Mesenchymal stem cell (in vitro differentiated cells and primary cell): ENCODE measurements around the gene PRPSAP1.
A peak's percentile ranks its signal among the peaks of the same experiment; 100 is the strongest.

Experiments
- DNase-seq: peaks from one replicate; pipeline ENCODE4 v3.0.0-alpha.2; 2013
- H2AFZ ChIP-seq: one replicate; pipeline ENCODE4 v1.6.1; 2013; ENCODE audit warnings: low read depth, mild to moderate bottlenecking, control low read depth, inconsistent platforms, low read length, moderate library complexity
- H2AK5ac ChIP-seq: 2 replicates; pipeline ENCODE4 v1.6.1; 2013; ENCODE audit warnings: low read length, moderate library complexity, mild to moderate bottlenecking, inconsistent platforms; ENCODE audit not compliant: severe bottlenecking
- H2BK120ac ChIP-seq: one replicate; pipeline ENCODE4 v1.6.1; 2013; ENCODE audit warnings: low read depth, mild to moderate bottlenecking, inconsistent platforms, low read length, moderate library complexity
- H2BK12ac ChIP-seq, 2 experiments: one replicate each; pipeline ENCODE4 v1.6.1; 2013; ENCODE audit warnings: inconsistent platforms in 2 of 2, low read length in 2 of 2, mild to moderate bottlenecking in 2 of 2, moderate library complexity in 2 of 2, control low read depth in 1 of 2
- H2BK15ac ChIP-seq: one replicate; pipeline ENCODE4 v1.6.1; 2013; ENCODE audit warnings: mild to moderate bottlenecking, low read depth, inconsistent platforms; ENCODE audit not compliant: poor library complexity, severe bottlenecking
- H2BK5ac ChIP-seq: 2 replicates; pipeline ENCODE4 v1.6.1; 2013; ENCODE audit warnings: low read depth, mild to moderate bottlenecking, low read length, control low read depth, inconsistent platforms; ENCODE audit not compliant: poor library complexity, severe bottlenecking
- H3K14ac ChIP-seq, 2 experiments: one replicate each; pipeline ENCODE4 v1.6.1; 2013; ENCODE audit warnings: inconsistent platforms in 2 of 2, low read length in 2 of 2, control low read depth in 1 of 2, mild to moderate bottlenecking in 1 of 2, moderate library complexity in 1 of 2
- H3K18ac ChIP-seq, 2 experiments: one replicate each; pipeline ENCODE4 v1.6.1; 2013; ENCODE audit warnings: inconsistent platforms in 2 of 2, low read length in 2 of 2, control low read depth in 1 of 2, low read depth in 1 of 2, mild to moderate bottlenecking in 1 of 2
- H3K23ac ChIP-seq, 2 experiments: one replicate each; pipeline ENCODE4 v1.6.1; 2013; ENCODE audit warnings: inconsistent platforms in 2 of 2, low read length in 2 of 2, mild to moderate bottlenecking in 2 of 2, moderate library complexity in 2 of 2, control low read depth in 1 of 2
- H3K27ac ChIP-seq: 2 replicates; pipeline ENCODE4 v1.5.1; 2013; ENCODE audit warnings: mild to moderate bottlenecking, moderate library complexity, low read length, control low read depth, inconsistent platforms; ENCODE audit not compliant: poor library complexity, severe bottlenecking
- H3K27me3 ChIP-seq, 2 experiments: 2 replicates each; pipeline versions ENCODE4 v1.6.1 to v1.7.0; 2013; ENCODE audit warnings: low read length in 2 of 2, mild to moderate bottlenecking in 2 of 2, moderate library complexity in 2 of 2, control low read depth in 1 of 2, inconsistent platforms in 1 of 2; ENCODE audit not compliant: control insufficient read depth in 1 of 2, insufficient read depth in 1 of 2
- H3K36me3 ChIP-seq, 2 experiments: 2 replicates each; pipeline versions ENCODE4 v1.6.1 to v1.7.0; 2013; ENCODE audit warnings: low read length in 2 of 2, control low read depth in 1 of 2, inconsistent platforms in 1 of 2, low read depth in 1 of 2, mild to moderate bottlenecking in 1 of 2; ENCODE audit not compliant: insufficient read depth in 2 of 2, control insufficient read depth in 1 of 2
- H3K4ac ChIP-seq, 2 experiments: one replicate each; pipeline ENCODE4 v1.6.1; 2013; ENCODE audit warnings: inconsistent platforms in 2 of 2, low read length in 2 of 2, mild to moderate bottlenecking in 2 of 2, moderate library complexity in 2 of 2, control low read depth in 1 of 2, low read depth in 1 of 2
- H3K4me1 ChIP-seq: 2 replicates; pipeline ENCODE4 v1.6.1; 2013; ENCODE audit warnings: low read depth, low read length, control low read depth; ENCODE audit not compliant: control insufficient read depth, insufficient read depth
- H3K4me2 ChIP-seq: 2 replicates; pipeline ENCODE4 v1.6.1; 2013; ENCODE audit warnings: low read length, mild to moderate bottlenecking, inconsistent platforms; ENCODE audit not compliant: poor library complexity, severe bottlenecking
- H3K4me3 ChIP-seq, 2 experiments: 2 replicates each; pipeline versions ENCODE4 v1.5.1 to v1.7.0; 2013; ENCODE audit warnings: low read length in 2 of 2, mild to moderate bottlenecking in 2 of 2, control low read depth in 1 of 2, low read depth in 1 of 2; ENCODE audit not compliant: insufficient read depth in 1 of 2
- H3K79me1 ChIP-seq: replicated peaks from 2 replicates; pipeline ENCODE4 v1.6.1; 2013; ENCODE audit warnings: mild to moderate bottlenecking, control low read depth, low read length, inconsistent platforms; ENCODE audit not compliant: poor library complexity, severe bottlenecking
- H3K9ac ChIP-seq: 2 replicates; pipeline ENCODE4 v1.7.0; 2013; ENCODE audit warnings: mild to moderate bottlenecking, low read length, moderate library complexity
- H3K9me3 ChIP-seq: 2 replicates; pipeline ENCODE4 v1.7.0; 2013; ENCODE audit warnings: mild to moderate bottlenecking, low read length; ENCODE audit not compliant: control insufficient read depth
- H4K8ac ChIP-seq: one replicate; pipeline ENCODE4 v1.6.1; 2013; ENCODE audit warnings: inconsistent platforms, mild to moderate bottlenecking, low read length, moderate library complexity
- H4K91ac ChIP-seq: one replicate; pipeline ENCODE4 v1.6.1; 2013; ENCODE audit warnings: mild to moderate bottlenecking, low read length, inconsistent platforms
- WGBS: methylation state at CpG from one replicate; pipeline ENCODE4 v1.1.7; 2013; ENCODE audit warnings: mixed read lengths; 5-methylcytosine and 5-hydroxymethylcytosine counted together

PRPSAP1 gene

GRCh38 chr17:76278268-76278908 lies 75.3 kb downstream of the PRPSAP1 start:
- Histone ChIP-seq H3K4ac (no peak overlapping the region), H2BK5ac (no peak overlapping the region)

DNA sequence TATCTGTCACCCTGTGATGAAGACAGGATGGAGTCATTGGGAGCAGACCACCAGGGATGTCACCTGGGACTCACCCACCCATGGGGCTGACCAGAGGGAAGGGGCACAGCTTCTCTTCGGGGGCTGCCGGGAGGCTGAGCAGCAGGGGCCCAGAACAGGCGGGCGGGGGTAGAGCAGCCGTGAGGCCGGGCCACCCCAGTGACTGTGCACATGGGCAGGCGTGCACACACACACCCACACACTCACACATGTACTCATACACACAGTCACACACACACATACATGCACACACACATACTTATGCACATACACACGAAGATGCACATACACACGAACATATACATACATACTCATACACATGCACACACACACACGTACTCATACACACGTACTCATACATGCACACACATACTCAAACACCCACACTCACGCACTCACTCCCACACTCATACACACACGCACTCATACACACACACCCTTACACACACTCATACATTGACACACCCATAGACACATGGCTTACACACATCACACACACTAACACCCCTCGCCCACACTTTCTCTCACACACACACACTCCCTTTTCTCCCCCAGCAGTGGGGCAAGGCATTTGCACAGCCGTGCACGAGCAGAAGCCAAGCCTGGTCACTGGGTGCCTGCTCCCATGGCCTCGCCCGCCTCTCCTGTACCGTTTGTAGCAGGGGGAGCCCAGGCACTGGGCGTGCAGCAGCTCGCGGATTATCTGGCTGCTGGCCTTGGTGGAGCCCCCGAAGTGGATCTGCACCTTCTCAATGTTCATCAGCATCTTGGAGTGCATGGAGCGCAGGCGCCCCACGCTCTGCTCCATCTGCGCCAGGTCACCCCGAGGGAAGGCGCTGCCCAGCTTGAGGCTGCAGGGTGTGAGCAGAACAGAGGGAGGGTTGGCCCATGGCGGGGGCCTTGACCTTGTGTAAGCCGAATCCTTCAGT lies 76.1 kb downstream of the PRPSAP1 start:
- H3K27ac ChIP-seq, result no peak overlapping the region
- H2AK5ac ChIP-seq, result no peak overlapping the region
- no peak overlapping the region for H3K23ac ChIP-seq
- H3K9me3 ChIP-seq, result no peaks in the 10 kb centered on the region
- H4K91ac ChIP-seq, result peak overlapping the region; percentile 57
- 95% methylated on average over 31 of the region's 31 CpGs for WGBS
- peak overlapping the region in 1 of 2 experiments; percentile 21 for H2BK12ac ChIP-seq
- H2AFZ ChIP-seq, result no peak overlapping the region
- H3K4ac ChIP-seq, result no peak overlapping the region
- no peaks in the 10 kb centered on the region for H3K27me3 ChIP-seq
- peaks cover 32% of the 10 kb centered on the region for H3K4me1 ChIP-seq
- H2BK15ac ChIP-seq, result peak overlapping the region; percentile 48
- no peak overlapping the region for H3K18ac ChIP-seq
- H3K9ac ChIP-seq, result no peak overlapping the region
- DNase-seq, result peak; percentile 55
- H2BK5ac ChIP-seq, result no peak overlapping the region
- H3K4me3 ChIP-seq, result no peak overlapping the region
- peak overlapping the region in 1 of 2 experiments; percentile 64 for H3K14ac ChIP-seq
- H2BK120ac ChIP-seq, result no peak overlapping the region
- peaks cover 0 to 20% of the 10 kb centered on the region in 2 experiments for H3K36me3 ChIP-seq
- no peak overlapping the region for H3K4me2 ChIP-seq
- H4K8ac ChIP-seq, result no peak overlapping the region
- H3K79me1 ChIP-seq, result no peaks in the 10 kb centered on the region

More at GRCh38 chr17:76278268-76278908, 75.3 kb downstream of the PRPSAP1 start:
- WGBS, result 95% methylated on average over 19 of the region's 19 CpGs
- H3K27ac ChIP-seq, result no peak overlapping the region
- H3K18ac ChIP-seq, result no peak overlapping the region
- H3K79me1 ChIP-seq, result no peaks in the 10 kb centered on the region
- no peak overlapping the region for H2AFZ ChIP-seq
- no peaks in the 10 kb centered on the region for H3K27me3 ChIP-seq
- no peak overlapping the region for H2BK12ac ChIP-seq
- peaks cover 26% of the 10 kb centered on the region for H3K4me1 ChIP-seq
- H4K91ac ChIP-seq, result no peak overlapping the region
- no peak overlapping the region for H3K9ac ChIP-seq
- H2AK5ac ChIP-seq, result no peak overlapping the region
- H3K9me3 ChIP-seq, result no peaks in the 10 kb centered on the region
- peaks cover 0 to 18% of the 10 kb centered on the region in 2 experiments for H3K36me3 ChIP-seq
- H3K14ac ChIP-seq, result no peak overlapping the region
- peak; percentile 18 for DNase-seq
- no peak overlapping the region for H3K23ac ChIP-seq
- H4K8ac ChIP-seq, result no peak overlapping the region
- H3K4me3 ChIP-seq, result no peak overlapping the region
- no peak overlapping the region for H2BK120ac ChIP-seq
- H2BK15ac ChIP-seq, result no peak overlapping the region
- H3K4me2 ChIP-seq, result no peak overlapping the region

- peak overlapping the region; percentile 62 for H3K9ac ChIP-seq
- DNase-seq, result peak; percentile 65
- peaks cover 0 to 22% of the 10 kb centered on the region in 2 experiments for H3K36me3 ChIP-seq
- H4K91ac ChIP-seq, result peak overlapping the region; percentile 25
- no peak overlapping the region for H3K14ac ChIP-seq
- no peak overlapping the region for H3K23ac ChIP-seq
- no peak overlapping the region for H2BK5ac ChIP-seq
- peaks cover 1% of the 10 kb centered on the region for H3K79me1 ChIP-seq
- H3K18ac ChIP-seq, result no peak overlapping the region
- peaks cover 41% of the 10 kb centered on the region for H3K4me1 ChIP-seq
- no peak overlapping the region for H3K27ac ChIP-seq
- H3K4me2 ChIP-seq, result no peak overlapping the region
- no peak overlapping the region for H2AFZ ChIP-seq
- H3K4me3 ChIP-seq, result no peak overlapping the region
- H3K9me3 ChIP-seq, result no peaks in the 10 kb centered on the region
- WGBS, result 98% methylated on average over 19 of the region's 19 CpGs
- H4K8ac ChIP-seq, result peak overlapping the region; percentile 31
- H2BK15ac ChIP-seq, result no peak overlapping the region
- H2BK120ac ChIP-seq, result no peak overlapping the region
- H2BK12ac ChIP-seq, result no peak overlapping the region
- H2AK5ac ChIP-seq, result no peak overlapping the region
- no peaks in the 10 kb centered on the region for H3K27me3 ChIP-seq
- no peak overlapping the region for H3K4ac ChIP-seq
Measured at GRCh38 chr17:76276461-76277299, 77.0 kb downstream of the PRPSAP1 start.
